ENCODE results near the gene TWNK.
A peak's percentile ranks its signal among the peaks of the same experiment; 100 is the strongest.
"Not testable (repeated sequence)": the region's sequence is repeated elsewhere in the genome, so short reads cannot be mapped to it uniquely, and the experiment has no call there.

The TWNK gene

GRCh38 chr10:100975397-100975796 is 11.9 kb upstream of the TWNK start:
- not testable (repeated sequence) for DNase-seq

- no peak for DNase-seq
Measured at GRCh38 chr10:100976906-100977305, 10.4 kb upstream of the TWNK start.

GRCh38 chr10:100977436-100977835 is 9.9 kb upstream of the TWNK start:
- no peak for DNase-seq

GRCh38 chr10:100978121-100978900 is 9.0 kb upstream of the TWNK start:
- DNase-seq, result no peak

- DNase-seq, result no peak
Measured at GRCh38 chr10:100978901-100979195, 8.5 kb upstream of the TWNK start.

GRCh38 chr10:100979791-100980272 is 7.5 kb upstream of the TWNK start:
- no peak for DNase-seq

- no peak for DNase-seq
Measured at GRCh38 chr10:100980311-100980710, 7.0 kb upstream of the TWNK start.

- no peak for DNase-seq
Measured at GRCh38 chr10:100980711-100981110, 6.6 kb upstream of the TWNK start.

- DNase-seq, result no peak
Measured at GRCh38 chr10:100981178-100981772, 6.1 kb upstream of the TWNK start.

- DNase-seq, result no peak
Measured at GRCh38 chr10:100982916-100983830, 4.2 kb upstream of the TWNK start.

GRCh38 chr10:100983868-100984671 is 3.3 kb upstream of the TWNK start:
- no peak for DNase-seq

- DNase-seq, result no peak
Measured at GRCh38 chr10:100984672-100985177, 2.6 kb upstream of the TWNK start.

GRCh38 chr10:100985336-100985735 is 2.0 kb upstream of the TWNK start:
- no peak for DNase-seq

- DNase-seq, result no peak
Measured at GRCh38 chr10:100986623-100986951, 756 bp upstream of the TWNK start.

GRCh38 chr10:100987685-100988049 is 324 bp downstream of the TWNK start:
- no peak for DNase-seq

- DNase-seq, result no peak
Measured at GRCh38 chr10:100988166-100988565, 823 bp downstream of the TWNK start.

GRCh38 chr10:100989088-100989487 is 1.7 kb downstream of the TWNK start:
- DNase-seq, result no peak

GRCh38 chr10:100993986-100994708 is 6.8 kb downstream of the TWNK start:
- DNase-seq, result no peak

GRCh38 chr10:100995181-100995580 is 7.8 kb downstream of the TWNK start:
- no peak for DNase-seq

GRCh38 chr10:100996678-100997359 is 9.5 kb downstream of the TWNK start:
- peak; percentile 49 for DNase-seq

Data from stimulated activated CD4-positive, alpha-beta T cell treated with anti-CD3 and anti-CD28 coated beads, Interleukin-4, amount 100 ng/mL, for 1 hour (primary cell).